Measurements from ENCODE around the gene CTDSP2.

CTDSP2 gene

DNA sequence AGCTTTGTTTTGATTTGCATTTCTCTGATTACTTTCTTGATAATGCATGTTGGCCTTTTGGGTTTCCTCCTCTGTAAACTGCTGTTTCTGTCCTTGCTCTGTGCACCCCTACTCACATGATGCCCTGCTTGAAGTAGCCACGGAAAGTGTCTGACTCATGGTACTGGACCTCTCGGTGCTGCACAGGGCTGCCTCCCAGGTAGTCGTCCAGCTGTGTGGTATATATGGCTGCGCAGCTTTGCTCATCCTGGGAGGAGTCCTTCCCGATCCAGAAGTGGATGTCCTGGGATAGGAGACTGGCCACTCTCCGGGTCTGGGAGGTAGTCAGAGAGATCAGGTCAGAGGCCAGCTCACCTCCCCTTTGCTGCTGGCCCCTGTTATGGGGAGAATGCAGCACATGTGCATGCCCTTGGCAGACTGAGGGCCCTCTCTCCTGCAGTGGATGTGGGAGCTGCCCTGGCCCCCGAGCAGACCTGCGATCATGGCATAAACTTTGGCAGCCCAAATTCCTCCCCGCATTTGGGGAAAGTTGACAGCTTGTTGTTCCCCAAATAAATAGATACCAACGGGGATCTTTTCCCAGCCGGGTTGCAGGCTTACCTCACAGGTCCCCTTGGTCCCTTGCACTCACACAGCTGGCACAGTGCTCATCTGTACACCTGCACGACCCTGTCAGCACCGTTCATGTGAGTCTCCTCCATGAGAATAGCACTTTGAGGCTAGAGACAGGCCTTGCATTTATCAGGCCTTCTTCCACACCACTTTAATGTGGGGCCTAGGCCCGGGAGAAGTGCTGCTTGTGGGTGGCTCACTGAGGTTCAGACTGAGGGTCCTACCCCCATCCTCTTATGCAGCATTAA is 33.2 kb downstream of the CTDSP2 start:
- H3K27me3 ChIP-seq (ENCODE audit: insufficient read depth, low read depth, severe bottlenecking) = no peaks in the 10 kb centered on the region
- H3K4me3 ChIP-seq (ENCODE audit: low read depth, low read length) = no peak overlapping the region
- no peaks in the 10 kb centered on the region; the same call in 1 of the 2 replicates for H3K36me3 ChIP-seq
- DNase-seq = no peak
- no peaks in the 10 kb centered on the region for H3K9me3 ChIP-seq (ENCODE audit: severe bottlenecking)
- TF ChIP-seq, protein P1, sequence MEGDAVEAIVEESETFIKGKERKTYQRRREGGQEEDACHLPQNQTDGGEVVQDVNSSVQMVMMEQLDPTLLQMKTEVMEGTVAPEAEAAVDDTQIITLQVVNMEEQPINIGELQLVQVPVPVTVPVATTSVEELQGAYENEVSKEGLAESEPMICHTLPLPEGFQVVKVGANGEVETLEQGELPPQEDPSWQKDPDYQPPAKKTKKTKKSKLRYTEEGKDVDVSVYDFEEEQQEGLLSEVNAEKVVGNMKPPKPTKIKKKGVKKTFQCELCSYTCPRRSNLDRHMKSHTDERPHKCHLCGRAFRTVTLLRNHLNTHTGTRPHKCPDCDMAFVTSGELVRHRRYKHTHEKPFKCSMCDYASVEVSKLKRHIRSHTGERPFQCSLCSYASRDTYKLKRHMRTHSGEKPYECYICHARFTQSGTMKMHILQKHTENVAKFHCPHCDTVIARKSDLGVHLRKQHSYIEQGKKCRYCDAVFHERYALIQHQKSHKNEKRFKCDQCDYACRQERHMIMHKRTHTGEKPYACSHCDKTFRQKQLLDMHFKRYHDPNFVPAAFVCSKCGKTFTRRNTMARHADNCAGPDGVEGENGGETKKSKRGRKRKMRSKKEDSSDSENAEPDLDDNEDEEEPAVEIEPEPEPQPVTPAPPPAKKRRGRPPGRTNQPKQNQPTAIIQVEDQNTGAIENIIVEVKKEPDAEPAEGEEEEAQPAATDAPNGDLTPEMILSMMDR (IDR thresholded peaks at IDR 0.05; ENCODE audit: low read depth, low read length) = no peak
- no peak overlapping the region for H3K27ac ChIP-seq

DNA sequence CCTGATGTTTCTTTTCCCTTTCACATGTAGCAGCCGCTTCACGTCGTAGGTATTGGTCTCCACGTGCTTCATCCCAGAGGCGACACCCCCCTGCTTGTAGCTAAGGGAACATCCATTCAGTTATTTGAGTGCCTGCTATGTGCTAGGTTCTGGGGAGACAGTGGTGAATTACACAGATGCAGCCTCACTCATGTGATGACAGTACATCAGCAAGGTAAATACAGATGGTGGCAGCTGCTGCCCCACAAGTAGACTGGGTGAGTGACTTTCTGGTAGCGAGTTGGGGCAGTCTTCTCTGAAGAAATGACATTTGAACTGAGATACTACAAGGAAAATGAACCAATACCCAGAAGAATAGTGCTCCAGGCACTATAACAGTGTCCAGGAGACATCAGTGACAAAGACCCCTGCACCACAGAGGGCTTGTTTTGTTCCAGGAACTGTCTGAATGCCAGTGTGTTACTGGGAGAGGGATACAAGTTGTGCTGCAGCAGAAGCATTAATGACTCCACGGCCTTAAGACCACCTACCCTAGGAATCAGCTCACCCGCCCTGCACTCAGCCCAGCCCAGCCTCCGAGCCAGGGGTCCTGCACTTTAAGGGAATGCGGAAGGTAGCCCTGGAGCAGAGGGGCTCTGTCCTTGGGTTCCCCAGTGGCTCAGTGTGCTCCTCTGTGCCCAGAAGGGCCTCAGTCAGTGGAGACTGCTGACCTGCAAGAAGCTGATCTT is 35.3 kb downstream of the CTDSP2 start:
- TF ChIP-seq, protein P1 (IDR thresholded peaks at IDR 0.05; ENCODE audit: low read depth, low read length) = no peak
- no peaks in the 10 kb centered on the region for H3K27me3 ChIP-seq (ENCODE audit: insufficient read depth, low read depth, severe bottlenecking)
- no peak overlapping the region for H3K27ac ChIP-seq
- no peak for DNase-seq
- H3K4me3 ChIP-seq (ENCODE audit: low read depth, low read length) = no peak overlapping the region
- H3K9me3 ChIP-seq (ENCODE audit: severe bottlenecking) = no peaks in the 10 kb centered on the region
- H3K36me3 ChIP-seq = no peaks in the 10 kb centered on the region; the same call in 1 of the 2 replicates

DNA sequence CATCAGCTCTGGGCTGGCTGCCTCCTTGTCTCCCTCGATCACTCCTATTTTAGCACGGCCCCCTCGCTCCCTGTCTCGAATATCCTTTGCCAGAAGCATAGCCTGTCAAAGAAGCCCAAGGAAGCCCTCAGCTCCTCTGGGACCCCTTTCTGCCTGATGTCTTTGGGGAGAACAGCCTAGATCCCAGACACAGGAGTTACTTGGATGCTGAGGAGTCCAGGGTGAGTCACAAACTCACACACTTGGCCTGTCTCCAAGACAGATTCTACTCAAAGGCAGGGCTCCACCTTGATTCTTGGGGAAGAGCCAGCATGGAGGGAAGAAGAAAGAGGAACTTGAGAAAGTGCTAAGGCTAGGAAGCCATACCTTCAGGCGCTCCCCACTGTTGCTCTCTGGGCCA is 36.1 kb downstream of the CTDSP2 start:
- no peak overlapping the region for H3K27ac ChIP-seq
- H3K27me3 ChIP-seq (ENCODE audit: insufficient read depth, low read depth, severe bottlenecking) = no peaks in the 10 kb centered on the region
- no peak overlapping the region for H3K4me3 ChIP-seq (ENCODE audit: low read depth, low read length)
- no peak for DNase-seq
- no peaks in the 10 kb centered on the region; the same call in 1 of the 2 replicates for H3K36me3 ChIP-seq
- H3K9me3 ChIP-seq (ENCODE audit: severe bottlenecking) = no peaks in the 10 kb centered on the region
- TF ChIP-seq, protein P1 (IDR thresholded peaks at IDR 0.05; ENCODE audit: low read depth, low read length) = no peak

DNA sequence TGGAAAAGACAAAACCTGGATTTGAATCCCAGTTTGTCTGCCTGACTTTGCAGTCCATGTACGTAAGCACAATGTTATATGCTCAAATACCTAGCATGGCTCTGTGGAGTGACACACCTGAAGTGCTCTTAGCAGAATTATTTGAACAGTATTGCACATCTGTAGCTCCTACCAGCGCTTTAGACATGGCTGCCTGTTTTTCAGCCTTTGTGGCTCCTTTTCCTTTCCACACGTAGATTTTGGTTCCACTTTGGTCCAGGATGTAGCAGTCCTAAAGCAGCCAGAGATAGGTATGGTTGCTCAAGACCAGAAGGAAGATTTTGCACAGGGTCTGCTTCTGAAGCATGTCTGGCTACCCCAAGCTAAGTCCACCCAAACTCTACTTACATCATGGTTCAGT is 37.1 kb downstream of the CTDSP2 start:
- TF ChIP-seq, protein P1 (IDR thresholded peaks at IDR 0.05; ENCODE audit: low read depth, low read length) = no peak
- Histone ChIP-seq H3K9me3 (ENCODE audit: severe bottlenecking) (no peaks in the 10 kb centered on the region), H3K27ac (no peak overlapping the region), H3K36me3 (no peaks in the 10 kb centered on the region; the same call in none of the 2 replicates), H3K4me3 (ENCODE audit: low read depth, low read length) (no peak overlapping the region), H3K27me3 (ENCODE audit: insufficient read depth, low read depth, severe bottlenecking) (no peaks in the 10 kb centered on the region)
- no peak for DNase-seq

GRCh38 chr12:57808351-57808750 is 38.2 kb downstream of the CTDSP2 start:
- Histone ChIP-seq H3K9me3 (ENCODE audit: severe bottlenecking) (no peaks in the 10 kb centered on the region), H3K4me3 (ENCODE audit: low read depth, low read length) (no peak overlapping the region), H3K36me3 (peaks cover 4% of the 10 kb centered on the region), H3K27ac (no peak overlapping the region), H3K27me3 (ENCODE audit: insufficient read depth, low read depth, severe bottlenecking) (no peaks in the 10 kb centered on the region)
- no peak for DNase-seq
- TF ChIP-seq, protein P1 (IDR thresholded peaks at IDR 0.05; ENCODE audit: low read depth, low read length) = no peak
